Fibroblast of lung (primary cell): Measurements from ENCODE around the gene TMEM187.

ENCODE experiments used
- EZH2 ChIP-seq: IDR thresholded peaks from 2 replicates; pipeline ENCODE4 v1.5.1; 2012; ENCODE audit warnings: low read length, control low read depth, mild to moderate bottlenecking; ENCODE audit errors: missing control alignments
- TF ChIP-seq, protein P1 (sequence below), 2 donors: IDR thresholded peaks in 1 of 2; conservative IDR thresholded peaks in 1 of 2; 1 replicate in 1 of 2; 2 replicates in 1 of 2; pipeline ENCODE4 v1.5.1; 2011 to 2012; ENCODE audit warnings: low read length in 2 of 2, control low read depth in 1 of 2, inconsistent platforms in 1 of 2, low read depth in 1 of 2, mild to moderate bottlenecking in 1 of 2

DNA sequence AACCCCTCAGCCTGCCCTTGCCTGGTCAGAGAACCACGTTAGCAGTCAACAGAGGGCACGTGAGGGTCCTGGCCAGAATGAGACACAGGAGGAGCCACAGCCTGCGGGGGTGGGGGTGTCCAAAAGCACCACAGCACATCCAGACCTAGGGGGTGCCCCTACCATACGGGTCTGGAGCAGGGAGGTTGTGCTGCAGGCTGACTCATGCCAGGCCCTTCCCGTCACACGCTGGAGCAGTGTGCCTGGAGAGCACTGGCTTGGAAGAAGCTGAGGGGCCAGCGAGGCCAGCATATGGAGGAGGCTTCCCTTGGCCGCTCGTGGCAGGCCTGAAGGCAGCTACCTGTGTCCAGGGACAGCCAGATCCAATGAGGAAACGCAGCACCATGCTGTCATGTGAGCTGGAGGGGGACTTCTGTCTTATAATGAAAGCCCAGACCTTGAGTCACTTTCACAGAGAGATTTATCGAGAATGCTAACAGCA lies 48.6 kb downstream of the TMEM187 start:
- TF ChIP-seq, protein P1, sequence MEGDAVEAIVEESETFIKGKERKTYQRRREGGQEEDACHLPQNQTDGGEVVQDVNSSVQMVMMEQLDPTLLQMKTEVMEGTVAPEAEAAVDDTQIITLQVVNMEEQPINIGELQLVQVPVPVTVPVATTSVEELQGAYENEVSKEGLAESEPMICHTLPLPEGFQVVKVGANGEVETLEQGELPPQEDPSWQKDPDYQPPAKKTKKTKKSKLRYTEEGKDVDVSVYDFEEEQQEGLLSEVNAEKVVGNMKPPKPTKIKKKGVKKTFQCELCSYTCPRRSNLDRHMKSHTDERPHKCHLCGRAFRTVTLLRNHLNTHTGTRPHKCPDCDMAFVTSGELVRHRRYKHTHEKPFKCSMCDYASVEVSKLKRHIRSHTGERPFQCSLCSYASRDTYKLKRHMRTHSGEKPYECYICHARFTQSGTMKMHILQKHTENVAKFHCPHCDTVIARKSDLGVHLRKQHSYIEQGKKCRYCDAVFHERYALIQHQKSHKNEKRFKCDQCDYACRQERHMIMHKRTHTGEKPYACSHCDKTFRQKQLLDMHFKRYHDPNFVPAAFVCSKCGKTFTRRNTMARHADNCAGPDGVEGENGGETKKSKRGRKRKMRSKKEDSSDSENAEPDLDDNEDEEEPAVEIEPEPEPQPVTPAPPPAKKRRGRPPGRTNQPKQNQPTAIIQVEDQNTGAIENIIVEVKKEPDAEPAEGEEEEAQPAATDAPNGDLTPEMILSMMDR (conservative IDR thresholded peaks at IDR 0.05 in 1 of 2, IDR thresholded peaks at IDR 0.05 in 1 of 2; ENCODE audit: low read depth in 1 of 2, low read length in 2 of 2), result no peak
- TF ChIP-seq EZH2, result no peak
